SU-DHL-6 (cell line): ENCODE data around the gene ASTN2.

Source experiments
- H2AFZ ChIP-seq: fragments of 200-600 bp; sonication (generic); 2 replicates; pipeline ENCODE4 v1.6.1; 2014; ENCODE audit warnings: low read depth, mild to moderate bottlenecking, moderate library complexity, mixed read lengths, antibody characterized with exemption, low read length; ENCODE audit not compliant: severe bottlenecking
- H3F3A ChIP-seq: fragments of 200-600 bp; shearing (Covaris generic); 2 replicates; pipeline ENCODE4 v1.6.0; 2016; ENCODE audit warnings: antibody characterized with exemption, mild to moderate bottlenecking; ENCODE audit not compliant: insufficient read depth
- H3K27ac ChIP-seq: fragments of 200-600 bp; sonication (generic); 2 replicates; pipeline ENCODE4 v1.5.1; 2016; ENCODE audit warnings: low read depth, mild to moderate bottlenecking, low read length, moderate library complexity, mixed read lengths
- H3K27me3 ChIP-seq: fragments of 200-600 bp; sonication (generic), shearing (Covaris generic); 2 replicates; pipeline ENCODE4 v1.6.0; 2014; ENCODE audit warnings: mild to moderate bottlenecking, low read length
- H3K36me3 ChIP-seq: fragments of 200-600 bp; sonication (generic); 2 replicates; pipeline ENCODE4 v1.6.1; 2014; ENCODE audit warnings: mild to moderate bottlenecking, low read length, mixed read lengths
- H3K4me2 ChIP-seq: fragments of 300-600, 200-600 bp; shearing (Covaris generic), sonication (generic); 2 replicates; pipeline ENCODE4 v1.6.0; 2014; ENCODE audit warnings: low read length, low read depth, mild to moderate bottlenecking; ENCODE audit not compliant: poor library complexity, severe bottlenecking
- H3K4me3 ChIP-seq: fragments of 200-600 bp; sonication (generic); 2 replicates; pipeline ENCODE4 v1.5.1; 2014; ENCODE audit warnings: antibody characterized with exemption, low read length, mild to moderate bottlenecking, mixed read lengths; ENCODE audit not compliant: insufficient read depth, poor library complexity, severe bottlenecking
- H3K79me2 ChIP-seq: fragments of 200-600 bp; sonication (generic); 2 replicates; pipeline ENCODE4 v1.6.1; 2014; ENCODE audit warnings: mild to moderate bottlenecking, low read length, moderate library complexity; ENCODE audit not compliant: insufficient read depth
- H3K9ac ChIP-seq: fragments of 200-600 bp; sonication (generic); 2 replicates; pipeline ENCODE4 v1.7.0; 2014; ENCODE audit warnings: mild to moderate bottlenecking, low read length
- H3K9me2 ChIP-seq: fragments of 200-600 bp; sonication (generic); replicated peaks from 2 replicates; pipeline ENCODE4 v1.6.1; 2014; ENCODE audit warnings: low read length; ENCODE audit not compliant: insufficient read depth
- H3K9me3 ChIP-seq: fragments of 200-600 bp; sonication (generic); 2 replicates; pipeline ENCODE4 v1.6.1; 2014; ENCODE audit warnings: low read length, mixed read lengths; ENCODE audit not compliant: insufficient read depth
- H4K20me1 ChIP-seq: fragments of 200-600 bp; sonication (generic); 2 replicates; pipeline ENCODE4 v1.6.1; 2014; ENCODE audit warnings: low read depth, mild to moderate bottlenecking, antibody characterized with exemption, low read length, moderate library complexity, mixed read lengths
- CTCF ChIP-seq: fragments of 200-600 bp; sonication (generic); IDR thresholded peaks from one replicate; pipeline ENCODE4 v1.5.1; 2017; ENCODE audit warnings: antibody characterized with exemption, mild to moderate bottlenecking, low read length, moderate library complexity; ENCODE audit not compliant: insufficient read depth, poor library complexity, severe bottlenecking
- EZH2phosphoT487 ChIP-seq: fragments of 200-600 bp; sonication (generic), shearing (Covaris generic); conservative IDR thresholded peaks from 2 replicates; pipeline ENCODE4 v1.6.1; 2018; ENCODE audit warnings: mild to moderate bottlenecking, antibody characterized with exemption, low read length, moderate library complexity, mixed read lengths

ASTN2 gene

GRCh38 chr9:117247266-117247665 lies 167.6 kb downstream of the ASTN2 start:
- TF ChIP-seq EZH2phosphoT487, result no peak
- no peak for TF ChIP-seq CTCF
- no peaks in the 10 kb centered on the region for H3K36me3 ChIP-seq
- H3F3A ChIP-seq, result no peaks in the 10 kb centered on the region
- H3K9me3 ChIP-seq, result no peaks in the 10 kb centered on the region
- no peak overlapping the region for H2AFZ ChIP-seq
- H3K4me3 ChIP-seq, result no peak overlapping the region
- no peak overlapping the region for H3K27ac ChIP-seq
- H3K4me2 ChIP-seq, result no peak overlapping the region
- H4K20me1 ChIP-seq, result no peaks in the 10 kb centered on the region
- H3K27me3 ChIP-seq, result no peaks in the 10 kb centered on the region
- H3K9me2 ChIP-seq, result no peaks in the 10 kb centered on the region
- no peaks in the 10 kb centered on the region for H3K79me2 ChIP-seq
- H3K9ac ChIP-seq, result no peak overlapping the region

- TF ChIP-seq EZH2phosphoT487 (no peak), CTCF (no peak)
- H3K27me3 ChIP-seq, result no peaks in the 10 kb centered on the region
Measured at GRCh38 chr9:117245175-117245829, 169.6 kb downstream of the ASTN2 start.

GRCh38 chr9:117242082-117242481 lies 172.8 kb downstream of the ASTN2 start:
- no peaks in the 10 kb centered on the region for H3K79me2 ChIP-seq
- no peak overlapping the region for H3K4me2 ChIP-seq
- H3K27me3 ChIP-seq, result no peaks in the 10 kb centered on the region
- H3K9ac ChIP-seq, result no peak overlapping the region
- H2AFZ ChIP-seq, result no peak overlapping the region
- no peaks in the 10 kb centered on the region for H3K36me3 ChIP-seq
- no peak overlapping the region for H3K27ac ChIP-seq
- TF ChIP-seq EZH2phosphoT487, result no peak
- TF ChIP-seq CTCF, result no peak
- no peaks in the 10 kb centered on the region for H3K9me2 ChIP-seq
- no peaks in the 10 kb centered on the region for H4K20me1 ChIP-seq
- no peak overlapping the region for H3K4me3 ChIP-seq
- no peaks in the 10 kb centered on the region for H3K9me3 ChIP-seq
- no peaks in the 10 kb centered on the region for H3F3A ChIP-seq

More at GRCh38 chr9:117245175-117245829, 169.6 kb downstream of the ASTN2 start:
- Histone ChIP-seq H3K4me3 (no peak overlapping the region), H2AFZ (no peak overlapping the region), H3K9me2 (no peaks in the 10 kb centered on the region), H3K9ac (no peak overlapping the region), H3K36me3 (no peaks in the 10 kb centered on the region), H3K27ac (no peak overlapping the region), H3F3A (no peaks in the 10 kb centered on the region), H3K9me3 (no peaks in the 10 kb centered on the region), H3K79me2 (no peaks in the 10 kb centered on the region), H3K4me2 (no peak overlapping the region), H4K20me1 (no peaks in the 10 kb centered on the region)
